ENCODE results near the gene FAM131C. TPM values are rescaled to one million over a fixed set of nuclear protein-coding genes. Genes with fewer than 3 reads are reported as not detected.
A peak's percentile ranks its signal among the peaks of the same experiment; 100 is the strongest.

The FAM131C gene
- not detected for polyA plus RNA-seq (2013)

DNA sequence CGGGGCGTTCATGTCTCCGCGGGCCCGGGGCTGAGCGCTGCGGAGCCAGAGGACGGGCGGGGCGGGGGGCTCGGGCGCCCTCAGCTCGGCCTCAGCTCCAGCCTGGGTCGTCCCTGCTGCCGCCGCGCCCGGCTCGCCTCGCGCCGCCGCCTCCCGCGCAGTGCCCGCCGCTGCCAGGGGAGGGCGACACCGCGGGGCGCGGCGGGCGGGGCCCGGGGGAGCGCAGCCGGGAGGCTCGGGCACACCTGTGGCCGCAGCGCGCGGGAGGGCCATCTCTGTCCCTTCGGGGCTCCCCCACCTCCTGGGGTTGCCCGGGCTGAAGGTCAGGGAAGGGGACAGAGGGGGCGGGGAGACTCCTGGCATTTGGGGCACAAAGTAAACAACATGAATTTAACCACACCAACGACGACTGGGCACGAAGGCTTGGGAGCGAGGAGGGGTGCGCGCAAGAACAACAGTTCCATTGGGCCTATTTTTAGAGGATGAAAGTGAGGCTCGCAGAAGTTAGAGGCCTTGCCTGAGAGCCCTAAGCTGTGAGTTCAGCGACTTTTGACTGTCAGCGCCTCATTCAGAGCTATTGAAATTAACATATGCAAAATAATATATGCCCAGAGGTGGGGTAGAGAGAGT is at the start of gene FAM131C:
FAM131C (minus strand) TSS at position 162 of the 630 bp plus-strand sequence. CDS start 209 bp downstream, outside the sequence.
- WGBS (ENCODE audit: insufficient coverage) = 0% methylated on average over 25 of the region's 54 CpGs
- no peaks in the 10 kb centered on the region for H3K9me3 ChIP-seq (ENCODE audit: control extremely low read depth in 1 of 5, control insufficient read depth in 4 of 5, insufficient read depth in 2 of 5, low read depth in 1 of 5, low read length in 4 of 5)
- DNase-seq = peak in 2 of 3 donors; percentile 48 to 64
- no peak within 1 kb of the TSS for H3K27ac ChIP-seq (ENCODE audit: insufficient read depth in 1 of 2, low read depth in 1 of 2, low read length in 2 of 2, poor library complexity in 1 of 2, severe bottlenecking in 2 of 2)
- ChIA-PET POLR2A (no interaction called here), CTCF (interaction anchor here (1.0 to 15.9 kb wide), 10 partner anchors 9 to 171 kb away, joined by 3 to 356 read pairs (median 4); partner anchors contain the start of gene CLCNKB)
- H3K4me3 ChIP-seq (ENCODE audit: control insufficient read depth in 1 of 7, extremely low read depth in 1 of 7, insufficient read depth in 4 of 7, low read depth in 2 of 7, low read length in 6 of 7) = peak within 1 kb of the TSS in 6 of 7 experiments; percentile 13 to 64 (median 49)
- H3K27me3 ChIP-seq (replicated peaks in 2 of 5; ENCODE audit: control insufficient read depth in 4 of 5, insufficient read depth in 5 of 5, low read length in 4 of 5) = peaks cover 0 to 21% (median 13%) of the 10 kb centered on the region in 5 experiments
- peaks cover 0 to 16% (median 11%) of the 10 kb centered on the region in 4 experiments for H3K4me1 ChIP-seq (ENCODE audit: control extremely low read depth in 1 of 4, control insufficient read depth in 4 of 4, insufficient read depth in 4 of 4, low read length in 3 of 4)
- H3K36me3 ChIP-seq (ENCODE audit: control insufficient read depth in 4 of 4, insufficient read depth in 4 of 4, low read length in 3 of 4) = no peaks in the 10 kb centered on the region

DNA sequence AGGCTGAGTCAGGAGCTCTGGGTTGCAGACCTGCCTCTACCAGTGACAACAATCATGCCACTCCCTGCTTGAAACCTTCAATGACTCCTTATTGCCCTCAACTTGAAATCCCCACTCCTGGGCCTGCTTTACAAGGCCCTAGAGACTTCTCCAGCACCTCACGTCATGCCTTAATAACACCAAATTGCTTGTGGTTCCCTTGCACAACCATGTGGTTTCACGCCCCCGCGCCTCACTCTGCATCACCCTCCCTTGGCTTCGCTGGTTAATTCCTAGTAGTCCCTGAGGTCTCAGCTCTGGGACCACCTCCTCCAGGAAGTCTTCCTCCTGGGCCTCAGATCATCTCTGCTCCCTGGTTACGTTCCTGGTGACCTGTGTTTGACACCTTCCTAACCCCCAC is 49.5 kb upstream of the FAM131C start:
- peak in 2 of 3 donors; percentile 48 to 49 for DNase-seq
- Histone ChIP-seq H3K9me3 (ENCODE audit: control extremely low read depth in 1 of 5, control insufficient read depth in 4 of 5, insufficient read depth in 2 of 5, low read depth in 1 of 5, low read length in 4 of 5) (no peaks in the 10 kb centered on the region), H3K27ac (ENCODE audit: insufficient read depth in 1 of 2, low read depth in 1 of 2, low read length in 2 of 2, poor library complexity in 1 of 2, severe bottlenecking in 2 of 2) (no peak overlapping the region), H3K4me1 (ENCODE audit: control extremely low read depth in 1 of 4, control insufficient read depth in 4 of 4, insufficient read depth in 4 of 4, low read length in 3 of 4) (peaks cover 0 to 7% (median 0%) of the 10 kb centered on the region in 4 experiments), H3K27me3 (replicated peaks in 2 of 5; ENCODE audit: control insufficient read depth in 4 of 5, insufficient read depth in 5 of 5, low read length in 4 of 5) (peaks cover 0 to 7% (median 0%) of the 10 kb centered on the region in 5 experiments), H3K4me3 (ENCODE audit: control insufficient read depth in 1 of 7, extremely low read depth in 1 of 7, insufficient read depth in 4 of 7, low read depth in 2 of 7, low read length in 6 of 7) (no peak overlapping the region), H3K36me3 (ENCODE audit: control insufficient read depth in 4 of 4, insufficient read depth in 4 of 4, low read length in 3 of 4) (no peaks in the 10 kb centered on the region)
- WGBS (ENCODE audit: insufficient coverage) = 77% methylated on average over 4 of the region's 6 CpGs
- CTCF ChIA-PET = interaction anchor here (0.7 to 1.3 kb wide), 3 partner anchors 20 to 70 kb away, joined by 3 read pairs; no protein-coding TSS in a partner anchor
- POLR2A ChIA-PET = no interaction called here

- Histone ChIP-seq H3K27ac (ENCODE audit: insufficient read depth in 1 of 2, low read depth in 1 of 2, low read length in 2 of 2, poor library complexity in 1 of 2, severe bottlenecking in 2 of 2) (no peak overlapping the region), H3K36me3 (ENCODE audit: control insufficient read depth in 4 of 4, insufficient read depth in 4 of 4, low read length in 3 of 4) (no peaks in the 10 kb centered on the region), H3K4me1 (ENCODE audit: control extremely low read depth in 1 of 4, control insufficient read depth in 4 of 4, insufficient read depth in 4 of 4, low read length in 3 of 4) (peaks cover 0 to 7% (median 0%) of the 10 kb centered on the region in 4 experiments), H3K27me3 (replicated peaks in 2 of 5; ENCODE audit: control insufficient read depth in 4 of 5, insufficient read depth in 5 of 5, low read length in 4 of 5) (peaks cover 0 to 6% (median 0%) of the 10 kb centered on the region in 5 experiments), H3K4me3 (ENCODE audit: control insufficient read depth in 1 of 7, extremely low read depth in 1 of 7, insufficient read depth in 4 of 7, low read depth in 2 of 7, low read length in 6 of 7) (no peak overlapping the region), H3K9me3 (ENCODE audit: control extremely low read depth in 1 of 5, control insufficient read depth in 4 of 5, insufficient read depth in 2 of 5, low read depth in 1 of 5, low read length in 4 of 5) (no peaks in the 10 kb centered on the region)
- ChIA-PET CTCF (interaction anchor here (0.7 to 1.0 kb wide), 2 partner anchors 20 to 71 kb away, joined by 3 read pairs; no protein-coding TSS in a partner anchor), POLR2A (no interaction called here)
- DNase-seq = no peak
- WGBS (ENCODE audit: insufficient coverage) = 80% methylated on average over 4 of the region's 4 CpGs
These were observed 49.0 kb upstream of the FAM131C start for GRCh38 chr1:16122350-16122881.

GRCh38 chr1:16120940-16121410 is 47.5 kb upstream of the FAM131C start:
- POLR2A ChIA-PET = no interaction called here
- CTCF ChIA-PET = interaction anchor here (0.9 kb wide), 1 partner anchor 12 kb away, joined by 3 read pairs; no protein-coding TSS in a partner anchor
- Histone ChIP-seq H3K4me3 (ENCODE audit: control insufficient read depth in 1 of 7, extremely low read depth in 1 of 7, insufficient read depth in 4 of 7, low read depth in 2 of 7, low read length in 6 of 7) (no peak overlapping the region), H3K27ac (ENCODE audit: insufficient read depth in 1 of 2, low read depth in 1 of 2, low read length in 2 of 2, poor library complexity in 1 of 2, severe bottlenecking in 2 of 2) (no peak overlapping the region), H3K36me3 (ENCODE audit: control insufficient read depth in 4 of 4, insufficient read depth in 4 of 4, low read length in 3 of 4) (no peaks in the 10 kb centered on the region), H3K9me3 (ENCODE audit: control extremely low read depth in 1 of 5, control insufficient read depth in 4 of 5, insufficient read depth in 2 of 5, low read depth in 1 of 5, low read length in 4 of 5) (no peaks in the 10 kb centered on the region), H3K27me3 (replicated peaks in 2 of 5; ENCODE audit: control insufficient read depth in 4 of 5, insufficient read depth in 5 of 5, low read length in 4 of 5) (no peaks in the 10 kb centered on the region), H3K4me1 (ENCODE audit: control extremely low read depth in 1 of 4, control insufficient read depth in 4 of 4, insufficient read depth in 4 of 4, low read length in 3 of 4) (peaks cover 0 to 7% (median 0%) of the 10 kb centered on the region in 4 experiments)
- no peak for DNase-seq
- 100% methylated on average over 3 of the region's 4 CpGs for WGBS (ENCODE audit: insufficient coverage)

DNA sequence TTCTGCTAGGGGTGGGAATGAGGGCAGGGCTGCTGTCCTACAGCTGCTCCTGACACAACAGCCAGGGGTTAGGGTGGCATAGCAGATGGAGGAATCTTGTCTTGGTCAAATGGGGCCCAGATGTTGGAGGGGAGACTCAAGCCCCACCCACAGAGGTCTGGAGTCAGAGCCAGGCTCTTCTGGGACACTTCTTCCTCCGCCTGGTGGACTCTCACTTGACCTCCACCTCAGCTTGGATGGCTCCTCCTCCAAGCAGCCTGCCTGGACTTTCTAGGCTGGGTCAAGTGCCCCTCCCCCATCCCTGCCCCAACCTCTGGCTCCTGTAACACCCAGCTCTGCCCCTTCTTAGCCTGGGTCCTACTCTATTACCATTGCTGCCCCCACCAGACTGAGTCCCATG is 47.0 kb upstream of the FAM131C start:
- no peak overlapping the region for H3K27ac ChIP-seq (ENCODE audit: insufficient read depth in 1 of 2, low read depth in 1 of 2, low read length in 2 of 2, poor library complexity in 1 of 2, severe bottlenecking in 2 of 2)
- ChIA-PET CTCF (interaction anchor here (0.6 to 1.1 kb wide), 2 partner anchors 31 to 87 kb away, joined by 3 read pairs; no protein-coding TSS in a partner anchor), POLR2A (interaction anchor here (0.7 kb wide), 1 partner anchor 21 kb away, joined by 3 read pairs; no protein-coding TSS in a partner anchor)
- 100% methylated on average over 1 of the region's 1 CpG for WGBS (ENCODE audit: insufficient coverage)
- H3K36me3 ChIP-seq (ENCODE audit: control insufficient read depth in 4 of 4, insufficient read depth in 4 of 4, low read length in 3 of 4) = no peaks in the 10 kb centered on the region
- H3K27me3 ChIP-seq (replicated peaks in 2 of 5; ENCODE audit: control insufficient read depth in 4 of 5, insufficient read depth in 5 of 5, low read length in 4 of 5) = no peaks in the 10 kb centered on the region
- H3K4me3 ChIP-seq (ENCODE audit: control insufficient read depth in 1 of 7, extremely low read depth in 1 of 7, insufficient read depth in 4 of 7, low read depth in 2 of 7, low read length in 6 of 7) = no peak overlapping the region
- H3K9me3 ChIP-seq (ENCODE audit: control extremely low read depth in 1 of 5, control insufficient read depth in 4 of 5, insufficient read depth in 2 of 5, low read depth in 1 of 5, low read length in 4 of 5) = no peaks in the 10 kb centered on the region
- peaks cover 0 to 7% (median 0%) of the 10 kb centered on the region in 4 experiments for H3K4me1 ChIP-seq (ENCODE audit: control extremely low read depth in 1 of 4, control insufficient read depth in 4 of 4, insufficient read depth in 4 of 4, low read length in 3 of 4)
- DNase-seq = no peak

GRCh38 chr1:16119926-16120325 is 46.5 kb upstream of the FAM131C start:
- Histone ChIP-seq H3K9me3 (ENCODE audit: control extremely low read depth in 1 of 5, control insufficient read depth in 4 of 5, insufficient read depth in 2 of 5, low read depth in 1 of 5, low read length in 4 of 5) (no peaks in the 10 kb centered on the region), H3K4me1 (ENCODE audit: control extremely low read depth in 1 of 4, control insufficient read depth in 4 of 4, insufficient read depth in 4 of 4, low read length in 3 of 4) (peaks cover 0 to 7% (median 0%) of the 10 kb centered on the region in 4 experiments), H3K4me3 (ENCODE audit: control insufficient read depth in 1 of 7, extremely low read depth in 1 of 7, insufficient read depth in 4 of 7, low read depth in 2 of 7, low read length in 6 of 7) (no peak overlapping the region), H3K27me3 (replicated peaks in 2 of 5; ENCODE audit: control insufficient read depth in 4 of 5, insufficient read depth in 5 of 5, low read length in 4 of 5) (no peaks in the 10 kb centered on the region), H3K36me3 (ENCODE audit: control insufficient read depth in 4 of 4, insufficient read depth in 4 of 4, low read length in 3 of 4) (no peaks in the 10 kb centered on the region), H3K27ac (ENCODE audit: insufficient read depth in 1 of 2, low read depth in 1 of 2, low read length in 2 of 2, poor library complexity in 1 of 2, severe bottlenecking in 2 of 2) (no peak overlapping the region)
- ChIA-PET POLR2A (interaction anchor here (0.7 kb wide), 1 partner anchor 22 kb away, joined by 3 read pairs; no protein-coding TSS in a partner anchor), CTCF (interaction anchor here (0.6 to 1.1 kb wide), 3 partner anchors 23 to 86 kb away, joined by 3 read pairs; no protein-coding TSS in a partner anchor)
- 95% methylated on average over 10 of the region's 10 CpGs for WGBS (ENCODE audit: insufficient coverage)
- no peak for DNase-seq

All from common myeloid progenitor, CD34-positive (primary cell).